ENCODE results near the gene PTPRD. TPM values are rescaled to one million over a fixed set of nuclear protein-coding genes. Genes with fewer than 3 reads are reported as not detected.

Gene PTPRD
- total RNA-seq, 1 experiment from 2014 or later = 69.6 TPM

- TF ChIP-seq ATF1 (CRISPR knock-in tag; IDR thresholded peaks at IDR 0.05) (no peak), MAX (CRISPR knock-in tag; IDR thresholded peaks at IDR 0.05) (no peak), ATF3 (CRISPR knock-in tag; conservative IDR thresholded peaks at IDR 0.05) (no peak), IRF1 (CRISPR knock-in tag; IDR thresholded peaks at IDR 0.05) (no peak), NR2C2 (CRISPR knock-in tag; IDR thresholded peaks at IDR 0.05) (no peak), E2F4 (CRISPR knock-in tag; IDR thresholded peaks at IDR 0.05; ENCODE audit: borderline replicate concordance, low read depth) (no peak), ZBTB43 (CRISPR knock-in tag; IDR thresholded peaks at IDR 0.05) (no peak), AFF4 (CRISPR knock-in tag; IDR thresholded peaks at IDR 0.05; ENCODE audit: borderline replicate concordance) (no peak), FOXK1 (CRISPR knock-in tag; IDR thresholded peaks at IDR 0.05) (no peak), ZNF219 (CRISPR knock-in tag; IDR thresholded peaks at IDR 0.05; ENCODE audit: borderline replicate concordance) (no peak), ZNF317 (CRISPR knock-in tag; IDR thresholded peaks at IDR 0.05; ENCODE audit: borderline replicate concordance, low read depth) (no peak)
These were observed 1963.0 kb downstream of the PTPRD start (continued) for GRCh38 chr9:8649807-8650206.

- H3K4me3 Mint-ChIP-seq = no peak overlapping the region
- H3K27ac Mint-ChIP-seq = no peak overlapping the region
- DNase-seq (ENCODE audit: low spot score) = no peak
- POLR2A ChIA-PET = no interaction called here
- CTCF ChIA-PET = interaction anchor here (0.8 kb wide), 1 partner anchor 247 kb away, joined by 3 read pairs; no protein-coding TSS in a partner anchor
- no peaks in the 10 kb centered on the region for H3K9me3 Mint-ChIP-seq
- no peak for ATAC-seq
- no peaks in the 10 kb centered on the region for H3K36me3 Mint-ChIP-seq
- H3K27me3 Mint-ChIP-seq (ENCODE audit: low read depth) = no peaks in the 10 kb centered on the region
- H3K4me1 Mint-ChIP-seq = peaks cover 21% of the 10 kb centered on the region
- TF ChIP-seq SMAD4 (CRISPR knock-in tag; IDR thresholded peaks at IDR 0.05) (no peak), ZBTB21 (CRISPR knock-in tag; IDR thresholded peaks at IDR 0.05; ENCODE audit: borderline replicate concordance) (no peak), JUN (CRISPR knock-in tag; IDR thresholded peaks at IDR 0.05) (no peak), ATF1 (CRISPR knock-in tag; IDR thresholded peaks at IDR 0.05) (no peak), E2F1 (CRISPR knock-in tag; IDR thresholded peaks at IDR 0.05) (no peak), HMGXB4 (CRISPR knock-in tag; IDR thresholded peaks at IDR 0.05) (no peak), PRDM15 (CRISPR knock-in tag; IDR thresholded peaks at IDR 0.05) (no peak), IRF2 (CRISPR knock-in tag; IDR thresholded peaks at IDR 0.05; ENCODE audit: borderline replicate concordance, low read depth) (no peak)
These were observed 1963.6 kb downstream of the PTPRD start for GRCh38 chr9:8649160-8649559.
